GM12878 (cell line): ENCODE measurements around the gene NMNAT1.

ENCODE experiments used
- MYC ChIP-seq: IDR thresholded peaks from 2 replicates; pipeline ENCODE4 v1.6.1; 2011; ENCODE audit warnings: mild to moderate bottlenecking, low read length, moderate library complexity, inconsistent platforms; ENCODE audit not compliant: insufficient read depth, insufficient replicate concordance, insufficient read length, severe bottlenecking
- RAD21 ChIP-seq: IDR thresholded peaks from 2 replicates; pipeline ENCODE4 v1.6.1; 2011; ENCODE audit warnings: mild to moderate bottlenecking, low read depth, low read length, moderate library complexity; ENCODE audit not compliant: insufficient read depth
- TF ChIP-seq, protein P1 (sequence below): IDR thresholded peaks from 2 replicates; pipeline ENCODE4 v1.6.1; 2011; ENCODE audit warnings: borderline replicate concordance, low read depth, mild to moderate bottlenecking, moderate library complexity, mixed read lengths, low read length; ENCODE audit not compliant: insufficient read depth; ENCODE audit errors: extremely low read length

DNA sequence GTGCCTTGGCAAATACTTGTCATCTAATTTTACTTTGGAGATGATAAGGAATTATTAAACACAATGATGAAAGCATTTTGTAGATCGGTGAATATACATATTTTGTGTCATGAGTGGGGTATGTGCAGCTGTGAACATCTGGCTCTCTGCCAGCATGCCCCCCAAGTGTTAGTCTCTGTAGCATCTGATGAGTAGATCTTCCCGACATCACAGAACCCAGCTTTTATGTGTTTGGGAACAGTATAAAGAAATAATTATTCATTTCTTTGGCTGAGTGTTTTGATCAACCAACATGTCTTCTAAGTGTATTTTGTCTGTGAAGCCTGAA lies 28.7 kb upstream of the NMNAT1 start:
- no peak for TF ChIP-seq RAD21
- no peak for TF ChIP-seq MYC
- TF ChIP-seq, protein P1, sequence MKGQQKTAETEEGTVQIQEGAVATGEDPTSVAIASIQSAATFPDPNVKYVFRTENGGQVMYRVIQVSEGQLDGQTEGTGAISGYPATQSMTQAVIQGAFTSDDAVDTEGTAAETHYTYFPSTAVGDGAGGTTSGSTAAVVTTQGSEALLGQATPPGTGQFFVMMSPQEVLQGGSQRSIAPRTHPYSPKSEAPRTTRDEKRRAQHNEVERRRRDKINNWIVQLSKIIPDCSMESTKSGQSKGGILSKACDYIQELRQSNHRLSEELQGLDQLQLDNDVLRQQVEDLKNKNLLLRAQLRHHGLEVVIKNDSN = no peak
